Epithelial cell of prostate (primary cell): ENCODE results near the gene FILIP1L.

Experiments used
- DNase-seq: peaks from one replicate; pipeline ENCODE4 v3.0.0-alpha.2; 2011; ENCODE audit warnings: low read depth, low spot score
- H3K27ac ChIP-seq: fragments of 450-650 bp; 2 replicates; pipeline ENCODE4 v1.5.1; 2017; ENCODE audit warnings: mild to moderate bottlenecking

The FILIP1L gene

DNA sequence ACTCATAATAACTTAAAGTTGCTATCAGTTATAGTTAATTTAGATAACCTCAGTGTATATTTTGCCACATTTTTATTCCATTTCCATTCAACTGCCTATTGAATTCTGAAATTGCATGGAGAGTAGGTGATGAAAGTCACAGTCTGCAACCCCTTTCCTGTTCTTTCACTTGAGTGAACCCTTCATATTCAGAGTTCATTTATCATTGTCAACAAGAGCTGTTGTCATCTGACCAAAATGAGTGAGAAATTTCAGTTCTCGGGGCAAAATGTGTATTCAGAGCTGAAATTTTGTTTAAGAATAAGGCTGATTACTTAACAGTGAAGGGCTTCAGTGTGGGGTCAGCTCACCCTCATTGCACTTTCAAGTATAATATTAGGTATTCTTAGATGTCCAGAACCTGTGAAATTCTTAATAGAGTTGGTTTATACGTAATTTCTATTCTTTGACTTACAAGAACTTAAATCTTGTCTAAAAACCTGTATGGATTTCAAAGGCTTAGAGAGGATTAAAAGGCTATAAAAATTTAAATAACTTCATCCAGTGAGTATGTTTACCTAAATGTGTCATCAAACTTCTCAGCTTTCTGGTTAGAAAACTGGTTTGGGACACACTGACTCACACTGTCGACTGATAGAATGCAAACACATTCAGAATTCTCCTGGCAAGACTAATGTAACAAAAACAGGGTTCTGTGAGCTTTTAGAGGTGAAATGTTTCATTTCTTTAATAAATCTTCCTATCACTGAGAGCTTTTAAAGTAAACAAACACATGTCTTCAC, 204.4 kb downstream of the FILIP1L start:
- H3K27ac ChIP-seq: peak overlapping the region; percentile 78
- DNase-seq: no peak

DNA sequence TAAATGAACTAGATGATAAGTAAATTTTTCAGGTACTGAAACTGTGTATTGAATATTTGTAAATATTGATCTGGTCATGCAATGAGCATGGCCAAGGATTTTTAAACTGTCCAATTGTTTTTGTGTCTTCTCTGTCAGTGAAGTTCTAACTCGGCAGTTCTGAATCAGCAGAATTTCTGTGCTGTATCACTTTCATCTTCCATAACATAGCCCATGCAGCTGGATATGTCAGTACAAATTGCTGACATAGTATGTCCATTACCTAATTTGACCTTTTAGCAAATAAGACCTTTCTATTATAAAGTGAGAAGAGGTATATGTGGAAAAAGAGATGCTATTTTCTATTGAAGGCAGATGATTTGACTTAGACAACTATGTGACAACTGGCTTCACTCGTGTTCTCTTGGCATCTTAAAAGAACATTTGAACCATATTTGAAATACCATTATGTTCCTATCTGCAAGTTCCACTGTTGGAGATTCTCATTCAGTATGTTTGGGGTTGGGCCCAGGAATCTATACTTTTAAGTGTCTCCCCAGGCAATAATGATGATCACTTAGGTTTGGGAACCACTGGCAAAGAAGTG, 206.2 kb downstream of the FILIP1L start:
- H3K27ac ChIP-seq: no peak overlapping the region
- DNase-seq: no peak

- H3K27ac ChIP-seq: peak overlapping the region; percentile 95
- no peak for DNase-seq
Observed at GRCh38 chr3:99903869-99904268, 210.4 kb downstream of the FILIP1L start.

- H3K27ac ChIP-seq: peak overlapping the region; percentile 95
- DNase-seq: no peak
Observed at GRCh38 chr3:99902091-99902490, 212.2 kb downstream of the FILIP1L start.

DNA sequence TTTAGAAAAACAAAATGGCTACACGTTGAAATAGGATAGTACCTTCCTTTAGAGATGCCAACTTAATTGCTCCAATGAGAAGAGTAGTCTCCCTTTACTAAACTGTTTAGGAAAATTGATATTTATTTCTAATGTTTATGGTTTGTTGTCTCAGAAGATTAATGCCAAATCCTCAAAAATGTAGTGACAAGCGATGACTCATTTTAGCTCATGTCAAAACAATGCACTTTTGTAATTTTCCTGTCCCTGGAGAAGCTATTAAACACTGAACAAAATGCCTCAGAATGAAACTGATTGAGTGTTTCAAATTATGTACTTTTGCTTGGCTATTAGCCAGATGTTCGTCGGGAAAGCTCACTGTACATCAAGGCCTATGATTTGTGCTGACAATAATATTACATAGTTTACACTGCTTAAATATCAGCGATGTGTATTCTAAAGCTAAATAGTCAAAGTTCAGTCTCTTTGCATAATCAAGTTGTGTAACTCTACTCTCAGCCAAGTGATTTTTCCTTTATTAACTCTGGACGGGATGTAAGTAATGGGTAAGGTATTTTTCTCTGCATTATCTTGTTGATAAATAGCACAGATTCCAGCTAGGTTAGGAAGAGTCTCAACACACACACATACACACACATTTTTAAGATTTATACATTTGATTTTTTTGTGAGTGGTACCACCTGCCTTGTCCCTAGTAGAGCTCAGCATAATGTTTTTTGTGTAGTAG, 212.9 kb downstream of the FILIP1L start:
- H3K27ac ChIP-seq: peak overlapping the region; percentile 95
- DNase-seq: peak; percentile 56

- peak overlapping the region; percentile 95 for H3K27ac ChIP-seq
Observed at GRCh38 chr3:99900248-99900647, 214.1 kb downstream of the FILIP1L start.

GRCh38 chr3:99899603-99900002, 214.7 kb downstream of the FILIP1L start:
- no peak overlapping the region for H3K27ac ChIP-seq
- no peak for DNase-seq

More at GRCh38 chr3:99900248-99900647, 214.1 kb downstream of the FILIP1L start:
- DNase-seq: no peak

- no peak for DNase-seq
- H3K27ac ChIP-seq: peak overlapping the region; percentile 84
Observed at GRCh38 chr3:99896482-99896881, 217.8 kb downstream of the FILIP1L start.

GRCh38 chr3:99895703-99896441, 218.4 kb downstream of the FILIP1L start:
- peak overlapping the region; percentile 84 for H3K27ac ChIP-seq
- no peak for DNase-seq

DNA sequence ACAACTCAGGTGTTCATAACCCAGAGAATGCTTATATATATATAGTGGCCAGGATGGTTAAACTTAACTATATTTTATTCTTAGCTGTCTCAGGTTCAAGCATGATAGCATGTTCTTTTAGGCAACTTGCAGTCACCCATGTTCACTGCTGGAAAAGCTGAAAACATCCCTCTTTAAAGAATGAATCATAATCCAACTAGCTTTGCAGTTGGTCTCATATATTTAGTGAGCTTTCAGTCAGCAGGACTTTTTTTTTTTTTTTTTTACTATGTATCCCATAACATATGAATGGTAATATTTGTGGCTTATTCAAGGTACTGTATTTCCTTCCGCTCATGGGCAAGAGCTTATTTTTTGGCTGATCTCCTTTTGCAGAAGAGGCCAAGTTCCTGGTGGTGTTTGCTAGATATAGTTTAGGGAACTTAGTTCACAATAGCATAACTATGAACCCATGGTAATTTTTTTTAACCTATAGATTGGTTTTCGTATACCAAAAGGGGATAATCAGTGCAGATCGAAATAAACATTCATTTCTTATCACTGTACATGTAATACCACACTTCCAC, 219.1 kb downstream of the FILIP1L start:
- H3K27ac ChIP-seq: peak overlapping the region; percentile 84
- no peak for DNase-seq

GRCh38 chr3:99892332-99892731, 222.0 kb downstream of the FILIP1L start:
- DNase-seq: no peak
- H3K27ac ChIP-seq: no peak overlapping the region

DNA sequence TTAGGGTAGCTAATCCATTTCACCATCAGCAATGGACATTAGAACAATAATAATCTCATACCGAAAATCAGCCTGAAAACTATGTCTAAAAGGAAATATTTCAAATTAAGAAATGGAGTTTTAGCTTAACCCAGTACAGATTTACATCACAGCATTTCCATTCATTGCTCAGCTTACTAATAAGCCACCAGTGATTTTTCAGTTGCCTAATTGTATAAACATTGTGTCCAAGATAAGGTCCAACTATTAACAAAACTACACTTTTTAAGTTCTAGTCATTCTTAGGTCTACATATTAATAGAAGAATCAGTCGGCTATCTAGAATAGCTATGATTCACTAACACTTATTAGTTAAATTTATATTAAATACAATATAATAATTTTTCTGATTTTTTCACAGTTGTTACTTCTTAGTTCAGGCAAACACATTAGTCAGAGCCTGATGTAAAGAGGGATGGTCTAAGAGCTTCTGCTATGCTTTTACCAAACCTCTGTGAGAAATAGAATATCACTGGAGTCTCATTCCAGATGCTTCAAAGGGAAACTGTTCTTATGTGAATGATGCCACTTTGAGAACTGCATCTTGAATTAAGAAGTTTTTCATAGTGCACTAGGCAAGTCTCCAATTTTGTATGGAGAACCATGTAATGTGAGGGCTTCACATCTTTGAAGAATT, 222.6 kb downstream of the FILIP1L start:
- no peak for DNase-seq
- H3K27ac ChIP-seq: no peak overlapping the region

GRCh38 chr3:99885851-99886250, 228.4 kb downstream of the FILIP1L start:
- H3K27ac ChIP-seq: no peak overlapping the region
- no peak for DNase-seq

- peak overlapping the region; percentile 33 for H3K27ac ChIP-seq
- DNase-seq: no peak
Observed at GRCh38 chr3:99885085-99885484, 229.2 kb downstream of the FILIP1L start.

DNA sequence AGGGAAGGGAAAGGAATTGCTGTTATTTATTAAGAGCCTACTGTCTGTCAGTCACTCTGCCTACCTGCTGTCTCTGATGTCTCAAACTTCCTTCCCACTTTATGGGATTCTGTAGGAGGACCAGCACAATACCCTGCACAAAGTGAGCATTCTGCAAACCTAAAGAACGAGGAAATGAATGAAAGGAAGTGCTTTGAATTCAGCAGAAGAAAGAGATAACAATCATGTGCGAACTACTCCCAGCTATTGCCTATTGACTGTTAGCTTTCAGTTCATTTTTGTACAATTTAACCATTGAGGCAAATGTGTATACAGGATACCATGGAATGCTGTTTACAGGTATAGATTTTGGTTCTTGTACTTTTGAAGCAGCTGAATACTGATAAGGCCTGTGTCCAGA, 229.8 kb downstream of the FILIP1L start:
- DNase-seq: no peak
- peak overlapping the region; percentile 33 for H3K27ac ChIP-seq

- no peak for DNase-seq
- peak overlapping the region; percentile 33 for H3K27ac ChIP-seq
Observed at GRCh38 chr3:99883693-99884092, 230.6 kb downstream of the FILIP1L start.

GRCh38 chr3:99883138-99883461, 231.2 kb downstream of the FILIP1L start:
- no peak for DNase-seq
- no peak overlapping the region for H3K27ac ChIP-seq

- H3K27ac ChIP-seq: no peak overlapping the region
- DNase-seq: no peak
Observed at GRCh38 chr3:99882436-99883137, 231.7 kb downstream of the FILIP1L start.

- no peak overlapping the region for H3K27ac ChIP-seq
- no peak for DNase-seq
Observed at GRCh38 chr3:99881121-99881524, 233.2 kb downstream of the FILIP1L start.
